Fibroblast of lung (primary cell): ENCODE data around the gene CAPG. TPM values are rescaled to one million over a fixed set of nuclear protein-coding genes. Genes with fewer than 3 reads are reported as not detected.

Source experiments
- DNase-seq, 2 donors: peaks; one replicate each; pipeline versions ENCODE4 v3.0.0 to v3.0.0-alpha.2; 2010; ENCODE audit warnings: low read depth in 2 of 2
- H2AFZ ChIP-seq: 2 replicates; pipeline ENCODE4 v1.5.1; 2012; ENCODE audit warnings: low read length, control low read depth, inconsistent platforms
- H3K27ac ChIP-seq: 2 replicates; pipeline ENCODE4 v1.5.1; 2011; ENCODE audit warnings: low read length, control low read depth; ENCODE audit not compliant: insufficient read depth
- H3K27me3 ChIP-seq: 2 replicates; pipeline ENCODE4 v1.5.1; 2011; ENCODE audit warnings: mild to moderate bottlenecking, low read length; ENCODE audit not compliant: control insufficient read depth, insufficient read depth
- H3K36me3 ChIP-seq: 2 replicates; pipeline ENCODE4 v1.5.1; 2011; ENCODE audit warnings: low read length; ENCODE audit not compliant: control insufficient read depth, insufficient read depth
- H3K4me1 ChIP-seq: 2 replicates; pipeline ENCODE4 v1.5.1; 2011; ENCODE audit warnings: low read length; ENCODE audit not compliant: control insufficient read depth, insufficient read depth; ENCODE audit errors: extremely low read depth
- H3K4me2 ChIP-seq: 2 replicates; pipeline ENCODE4 v1.5.1; 2011; ENCODE audit warnings: low read length, control low read depth; ENCODE audit not compliant: insufficient read depth; ENCODE audit errors: extremely low read depth
- H3K4me3 ChIP-seq, 4 experiments: fragments of 200-600 bp in 1 of 4; sonication (generic) in 1 of 4; replicated peaks in 1 of 4; 2 replicates each; pipeline ENCODE4 v1.5.1; 2011 to 2016; ENCODE audit warnings: low read length in 4 of 4, low read depth in 3 of 4, mild to moderate bottlenecking in 3 of 4, control low read depth in 2 of 4, inconsistent platforms in 1 of 4, mixed read lengths in 1 of 4; ENCODE audit not compliant: insufficient read depth in 1 of 4; ENCODE audit errors: control extremely low read depth in 1 of 4
- H3K79me2 ChIP-seq: 2 replicates; pipeline ENCODE4 v1.5.1; 2012; ENCODE audit warnings: mild to moderate bottlenecking, low read length, inconsistent platforms; ENCODE audit not compliant: control insufficient read depth, insufficient read depth
- H3K9ac ChIP-seq: 2 replicates; pipeline ENCODE4 v1.5.1; 2011; ENCODE audit warnings: mild to moderate bottlenecking, low read length, control low read depth; ENCODE audit not compliant: insufficient read depth
- H3K9me3 ChIP-seq: 2 replicates; pipeline ENCODE4 v1.5.1; 2012; ENCODE audit warnings: low read depth, low read length; ENCODE audit not compliant: control insufficient read depth, insufficient read depth
- H4K20me1 ChIP-seq: 2 replicates; pipeline ENCODE4 v1.5.1; 2011; ENCODE audit warnings: low read length; ENCODE audit not compliant: control insufficient read depth, insufficient read depth; ENCODE audit errors: extremely low read depth
- EZH2 ChIP-seq: IDR thresholded peaks from 2 replicates; pipeline ENCODE4 v1.5.1; 2012; ENCODE audit warnings: low read length, control low read depth, mild to moderate bottlenecking; ENCODE audit errors: missing control alignments
- polyA plus RNA-seq, 2 donors: library from polyadenylated mRNA; depleted of rRNA in 1 of 2; stranded (reverse) in 1 of 2; unstranded in 1 of 2; fragments of >200 nt; gene quantifications; 2 replicates each; pipeline ENCODE4 v1.2.1, GENCODE V29; 2011 to 2012; ENCODE audit warnings: missing spikeins in 1 of 2
- total RNA-seq: library from RNA; depleted of rRNA; stranded (reverse); fragments of >200 nt; gene quantifications from 2 replicates; pipeline ENCODE4 v1.2.1, GENCODE V29; 2014
- TF ChIP-seq, protein P1 (sequence below), 2 donors: IDR thresholded peaks in 1 of 2; conservative IDR thresholded peaks in 1 of 2; 1 replicate in 1 of 2; 2 replicates in 1 of 2; pipeline ENCODE4 v1.5.1; 2011 to 2012; ENCODE audit warnings: low read length in 2 of 2, control low read depth in 1 of 2, inconsistent platforms in 1 of 2, low read depth in 1 of 2, mild to moderate bottlenecking in 1 of 2

Gene CAPG
- total and polyA plus RNA-seq, 2 donors (not counting 1 experiment from before 2014, with no cell fraction given): 43.8 to 193 TPM

GRCh38 chr2:85421260-85422071, 11.3 kb upstream of the CAPG start:
- Histone ChIP-seq H4K20me1 (no peaks in the 10 kb centered on the region), H3K9me3 (no peaks in the 10 kb centered on the region), H3K9ac (no peak overlapping the region), H3K4me1 (peaks cover 9% of the 10 kb centered on the region), H2AFZ (peak overlapping the region; percentile 77), H3K4me3 (no peak overlapping the region), H3K27ac (peak overlapping the region; percentile 72), H3K36me3 (no peaks in the 10 kb centered on the region), H3K79me2 (no peaks in the 10 kb centered on the region), H3K4me2 (peak overlapping the region; percentile 69), H3K27me3 (no peaks in the 10 kb centered on the region)
- peak; percentile 54 to 73 for DNase-seq
- TF ChIP-seq, protein P1, sequence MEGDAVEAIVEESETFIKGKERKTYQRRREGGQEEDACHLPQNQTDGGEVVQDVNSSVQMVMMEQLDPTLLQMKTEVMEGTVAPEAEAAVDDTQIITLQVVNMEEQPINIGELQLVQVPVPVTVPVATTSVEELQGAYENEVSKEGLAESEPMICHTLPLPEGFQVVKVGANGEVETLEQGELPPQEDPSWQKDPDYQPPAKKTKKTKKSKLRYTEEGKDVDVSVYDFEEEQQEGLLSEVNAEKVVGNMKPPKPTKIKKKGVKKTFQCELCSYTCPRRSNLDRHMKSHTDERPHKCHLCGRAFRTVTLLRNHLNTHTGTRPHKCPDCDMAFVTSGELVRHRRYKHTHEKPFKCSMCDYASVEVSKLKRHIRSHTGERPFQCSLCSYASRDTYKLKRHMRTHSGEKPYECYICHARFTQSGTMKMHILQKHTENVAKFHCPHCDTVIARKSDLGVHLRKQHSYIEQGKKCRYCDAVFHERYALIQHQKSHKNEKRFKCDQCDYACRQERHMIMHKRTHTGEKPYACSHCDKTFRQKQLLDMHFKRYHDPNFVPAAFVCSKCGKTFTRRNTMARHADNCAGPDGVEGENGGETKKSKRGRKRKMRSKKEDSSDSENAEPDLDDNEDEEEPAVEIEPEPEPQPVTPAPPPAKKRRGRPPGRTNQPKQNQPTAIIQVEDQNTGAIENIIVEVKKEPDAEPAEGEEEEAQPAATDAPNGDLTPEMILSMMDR (conservative IDR thresholded peaks at IDR 0.05 in 1 of 2, IDR thresholded peaks at IDR 0.05 in 1 of 2; ENCODE audit: low read depth in 1 of 2, low read length in 2 of 2): no peak
- no peak for TF ChIP-seq EZH2

GRCh38 chr2:85420536-85421259, 10.5 kb upstream of the CAPG start:
- Histone ChIP-seq H3K79me2 (no peaks in the 10 kb centered on the region), H3K4me2 (peak overlapping the region; percentile 69), H3K9me3 (no peaks in the 10 kb centered on the region), H3K27ac (peak overlapping the region; percentile 72), H2AFZ (peak overlapping the region; percentile 77), H3K4me3 (no peak overlapping the region), H4K20me1 (no peaks in the 10 kb centered on the region), H3K4me1 (peaks cover 9% of the 10 kb centered on the region), H3K27me3 (no peaks in the 10 kb centered on the region), H3K9ac (no peak overlapping the region), H3K36me3 (no peaks in the 10 kb centered on the region)
- TF ChIP-seq, protein P1 (conservative IDR thresholded peaks at IDR 0.05 in 1 of 2, IDR thresholded peaks at IDR 0.05 in 1 of 2; ENCODE audit: low read depth in 1 of 2, low read length in 2 of 2): peak; percentile 96 to 97
- no peak for TF ChIP-seq EZH2
- peak; percentile 74 to 85 for DNase-seq

- Histone ChIP-seq H3K4me3 (peak overlapping the region; percentile 61 to 78 (median 68)), H3K9me3 (no peaks in the 10 kb centered on the region), H2AFZ (no peak overlapping the region), H3K36me3 (no peaks in the 10 kb centered on the region), H4K20me1 (no peaks in the 10 kb centered on the region), H3K9ac (peak overlapping the region; percentile 78), H3K79me2 (no peaks in the 10 kb centered on the region), H3K27me3 (no peaks in the 10 kb centered on the region), H3K4me1 (peaks cover 9% of the 10 kb centered on the region), H3K4me2 (peak overlapping the region; percentile 80), H3K27ac (peak overlapping the region; percentile 81)
- TF ChIP-seq, protein P1 (conservative IDR thresholded peaks at IDR 0.05 in 1 of 2, IDR thresholded peaks at IDR 0.05 in 1 of 2; ENCODE audit: low read depth in 1 of 2, low read length in 2 of 2): no peak
- TF ChIP-seq EZH2: no peak
- no peak for DNase-seq
Measured at GRCh38 chr2:85419009-85419675, 9.0 kb upstream of the CAPG start.
